A375 (cell line): Measurements from ENCODE around the gene DHRS7B. TPM values are rescaled to one million over a fixed set of nuclear protein-coding genes. Genes with fewer than 3 reads are reported as not detected.

Experiments used
- small RNA-seq: library from RNA; depleted of rRNA; stranded (forward); fragments of <200 nt; gene quantifications from one replicate; pipeline ENCODE3, GENCODE V24; 2014
- total RNA-seq: library from RNA; depleted of rRNA; stranded (reverse); fragments of >200 nt; shearing (Covaris generic); gene quantifications from 2 replicates; pipeline ENCODE4 v1.2.3, GENCODE V29; 2014; rRNA removed

DHRS7B gene
- total RNA-seq: 14.5 and 16.3 TPM in 2 replicates

DNA sequence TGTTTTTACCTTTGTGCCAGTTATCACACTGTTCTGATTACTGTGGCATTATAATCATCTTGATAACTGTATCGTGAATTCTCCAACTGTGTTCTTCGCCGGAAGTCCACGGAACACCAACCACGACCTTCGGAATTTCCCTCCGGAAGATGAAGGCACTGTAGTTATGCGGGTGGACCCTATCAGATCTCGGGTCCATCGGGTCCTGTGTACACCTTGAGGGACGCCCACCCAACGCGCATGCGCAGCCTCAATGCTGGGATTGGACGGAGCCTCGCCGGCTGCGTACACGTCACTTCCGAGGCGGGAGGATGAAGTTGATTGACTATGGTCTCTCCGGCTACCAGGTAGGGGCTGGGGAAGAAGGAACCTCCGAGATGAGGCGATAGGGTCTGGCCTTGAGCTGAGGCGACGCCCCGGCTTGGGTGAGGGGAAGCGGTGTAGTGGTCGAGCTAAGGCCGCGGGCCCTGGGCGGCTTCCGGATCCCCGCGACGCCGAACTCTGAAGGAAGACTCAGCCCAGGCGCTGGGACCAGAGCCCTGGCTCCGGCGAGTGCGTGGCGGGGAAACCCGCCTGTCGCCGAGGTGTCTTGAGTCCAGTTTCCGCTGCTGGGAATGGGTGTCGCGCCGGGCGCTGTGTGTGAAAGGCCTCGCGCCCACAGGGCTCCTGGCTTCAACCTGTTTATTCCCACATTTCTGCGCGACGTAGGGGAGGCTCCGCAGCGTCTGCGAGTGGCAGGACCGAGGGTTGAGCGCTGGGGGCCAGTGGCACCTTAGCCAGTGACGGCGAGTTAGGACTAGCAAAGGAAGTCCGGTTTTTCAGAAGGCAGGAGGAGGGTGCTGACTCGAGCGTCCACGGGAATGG, at the start of gene DHRS7B:
Gene DHRS7B, plus strand, starts transcription at position 320 of the 864 bp plus-strand sequence. Its CDS starts 8 bp downstream, at position 328.

DNA sequence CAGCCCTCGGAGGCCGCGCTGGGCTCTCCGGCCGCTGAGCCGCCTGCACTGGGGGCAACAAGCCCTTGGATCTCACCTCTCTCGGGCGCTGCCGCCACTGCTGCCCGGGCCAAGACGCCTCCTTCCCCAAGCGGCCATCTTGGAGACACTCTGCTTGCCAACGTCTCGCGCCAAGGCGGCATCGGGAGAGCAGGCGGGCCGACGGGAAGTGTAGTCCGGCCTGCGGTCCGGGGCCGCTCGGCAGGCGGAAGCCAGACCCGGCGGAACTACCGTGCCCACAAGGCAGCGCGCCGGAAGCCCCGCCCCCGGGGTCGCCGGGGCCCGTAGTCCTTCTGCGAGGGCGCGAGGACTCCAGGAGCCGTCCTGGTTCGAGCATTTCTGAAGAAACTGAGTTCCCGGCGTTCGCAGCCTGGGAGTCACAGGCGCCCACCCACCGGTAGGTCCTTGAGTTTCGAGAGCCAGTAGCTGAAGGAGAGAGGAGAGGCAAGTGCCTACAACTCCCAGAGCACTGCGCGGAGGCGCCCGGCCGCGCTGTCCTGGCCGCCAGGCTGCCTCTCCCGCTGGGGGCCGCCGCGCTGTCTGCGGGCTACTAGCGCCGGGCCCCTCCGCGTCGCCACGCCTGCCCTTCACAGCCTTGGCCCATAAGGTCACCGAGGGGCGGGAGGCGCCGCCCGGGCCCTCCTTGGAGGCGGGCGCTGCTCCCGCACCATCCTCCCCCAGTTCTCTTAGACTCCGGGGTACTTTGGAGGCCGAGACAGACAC, 87.4 kb downstream of the DHRS7B start, which contains the start of gene TMEM11:
Gene TMEM11, minus strand, starts transcription at position 147 of the 762 bp plus-strand sequence. Its CDS starts 9 bp downstream, at position 138.

Small RNAs within 50 kb of the gene (small RNA-seq; reads per million reads assigned to genes)
- gene RN7SL426P: not detected

Other genes starting within 250 kb of the DHRS7B start
- gene USP22, start 84.0 kb upstream of the DHRS7B start, total RNA-seq: 127 and 138 TPM in 2 replicates
- 26.6 and 35.7 TPM in 2 replicates for gene TMEM11, start 87.2 kb downstream of the DHRS7B start, total RNA-seq
- 2.3 and 2.6 TPM in 2 replicates for gene NATD1, start 126.4 kb downstream of the DHRS7B start, total RNA-seq
- gene MAP2K3, start 157.7 kb downstream of the DHRS7B start, total RNA-seq: 30.4 and 31.2 TPM in 2 replicates
- 1.3 and 1.9 TPM in 2 replicates for gene KCNJ12, start 249.4 kb downstream of the DHRS7B start, total RNA-seq